ENCODE measurements around the gene FOXN3.

DNA sequence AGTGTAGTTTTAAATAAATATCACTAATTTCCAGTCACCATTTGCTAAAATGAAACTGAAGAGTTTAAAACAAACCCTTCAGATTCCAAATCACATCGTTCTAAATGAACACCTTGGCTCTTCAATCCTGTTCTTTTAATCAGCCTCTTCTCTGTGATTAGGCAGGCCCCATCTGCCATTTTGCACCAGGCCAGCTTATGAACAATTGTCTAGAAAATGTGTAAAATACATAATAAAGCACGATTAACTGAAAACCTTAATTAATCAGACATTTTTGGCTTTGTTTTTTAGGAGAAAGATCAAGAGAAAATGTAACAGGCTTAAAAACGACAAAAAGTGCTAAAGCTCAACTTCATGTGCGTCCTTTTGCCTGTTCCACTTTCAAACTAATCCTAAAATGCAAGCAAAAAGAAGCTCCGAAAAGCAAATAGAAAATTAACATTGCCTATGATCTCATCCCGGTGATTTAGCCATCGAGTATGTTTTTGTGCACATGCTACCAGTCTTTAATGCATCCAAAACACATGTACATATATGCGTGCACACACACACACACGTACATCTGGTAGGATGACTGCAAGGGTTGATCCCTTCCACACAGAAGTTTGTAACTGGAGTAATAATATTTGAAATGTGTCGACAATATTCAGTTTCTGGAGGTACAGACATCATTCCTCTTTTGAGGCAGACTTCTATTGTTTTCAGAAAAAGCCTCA lies 288.6 kb downstream of the FOXN3 start:
- TF ChIP-seq, protein P1, sequence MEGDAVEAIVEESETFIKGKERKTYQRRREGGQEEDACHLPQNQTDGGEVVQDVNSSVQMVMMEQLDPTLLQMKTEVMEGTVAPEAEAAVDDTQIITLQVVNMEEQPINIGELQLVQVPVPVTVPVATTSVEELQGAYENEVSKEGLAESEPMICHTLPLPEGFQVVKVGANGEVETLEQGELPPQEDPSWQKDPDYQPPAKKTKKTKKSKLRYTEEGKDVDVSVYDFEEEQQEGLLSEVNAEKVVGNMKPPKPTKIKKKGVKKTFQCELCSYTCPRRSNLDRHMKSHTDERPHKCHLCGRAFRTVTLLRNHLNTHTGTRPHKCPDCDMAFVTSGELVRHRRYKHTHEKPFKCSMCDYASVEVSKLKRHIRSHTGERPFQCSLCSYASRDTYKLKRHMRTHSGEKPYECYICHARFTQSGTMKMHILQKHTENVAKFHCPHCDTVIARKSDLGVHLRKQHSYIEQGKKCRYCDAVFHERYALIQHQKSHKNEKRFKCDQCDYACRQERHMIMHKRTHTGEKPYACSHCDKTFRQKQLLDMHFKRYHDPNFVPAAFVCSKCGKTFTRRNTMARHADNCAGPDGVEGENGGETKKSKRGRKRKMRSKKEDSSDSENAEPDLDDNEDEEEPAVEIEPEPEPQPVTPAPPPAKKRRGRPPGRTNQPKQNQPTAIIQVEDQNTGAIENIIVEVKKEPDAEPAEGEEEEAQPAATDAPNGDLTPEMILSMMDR (IDR thresholded peaks at IDR 0.05) = no peak
- no peak for TF ChIP-seq POLR2A (IDR thresholded peaks at IDR 0.05)
